Transverse colon (tissue), 4 donors: ENCODE measurements around the gene NFIA. TPM values are rescaled to one million over a fixed set of nuclear protein-coding genes. Genes with fewer than 3 reads are reported as not detected.

Experiments used
- DNase-seq: peaks from one replicate; pipeline ENCODE4 v3.0.0-alpha.2; 2019
- H3K27ac ChIP-seq, 4 donors: fragments of 200-600 bp; sonication (generic); 2 replicates each; pipeline ENCODE4 v1.5.1; 2016 to 2018; ENCODE audit warnings: inconsistent platforms in 4 of 4
- H3K27me3 ChIP-seq: fragments of 200-600 bp; sonication (generic); 2 replicates; pipeline ENCODE4 v1.5.1; 2017; ENCODE audit warnings: inconsistent platforms
- H3K36me3 ChIP-seq, 4 donors: fragments of 200-600 bp; sonication (generic); 2 replicates each; pipeline ENCODE4 v1.5.1; 2017 to 2019; ENCODE audit warnings: inconsistent platforms in 4 of 4
- H3K4me1 ChIP-seq, 4 donors: fragments of 200-600 bp; sonication (generic); 2 replicates each; pipeline ENCODE4 v1.5.1; 2017 to 2020; ENCODE audit warnings: inconsistent platforms in 4 of 4
- H3K4me3 ChIP-seq, 4 donors: fragments of 200-600 bp; sonication (generic); 1 replicate in 1 of 4; 2 replicates in 3 of 4; pipeline versions ENCODE4 v1.5.1 to v1.6.1; 2017 to 2019; ENCODE audit warnings: inconsistent platforms in 4 of 4
- H3K9me3 ChIP-seq, 2 donors: fragments of 200-600 bp; sonication (generic); 2 replicates each; pipeline ENCODE4 v1.5.1; 2017 to 2019; ENCODE audit warnings: inconsistent platforms in 2 of 2
- CTCF ChIP-seq, 5 experiments: fragments of 200-600 bp in 3 of 5; fragments of 450-650 bp in 2 of 5; sonication (generic) in 3 of 5; IDR thresholded peaks; 1 replicate in 2 of 5; 2 replicates in 3 of 5; pipeline ENCODE4 v1.5.1; 2016 to 2017; ENCODE audit warnings: antibody characterized with exemption in 5 of 5, inconsistent platforms in 3 of 5, mild to moderate bottlenecking in 2 of 5, moderate library complexity in 1 of 5
- EP300 ChIP-seq: sonication (generic); formaldehyde crosslinking; IDR thresholded peaks from one replicate; pipeline ENCODE4 v1.6.1; 2017; ENCODE audit warnings: antibody characterized with exemption, low read depth
- POLR2A ChIP-seq: fragments of 450-650 bp; IDR thresholded peaks from one replicate; pipeline ENCODE4 v1.6.1; 2016; ENCODE audit warnings: antibody characterized with exemption, mild to moderate bottlenecking, moderate library complexity
- POLR2AphosphoS5 ChIP-seq, 3 donors: sonication (generic); formaldehyde crosslinking; IDR thresholded peaks; one replicate each; pipeline ENCODE4 v1.6.1; 2016; ENCODE audit warnings: antibody characterized with exemption in 3 of 3
- WGBS, 2 donors: methylation state at CpG; one replicate each; pipeline ENCODE4 v1.1.5; 2018; ENCODE audit warnings: low coverage in 1 of 2; 5-methylcytosine and 5-hydroxymethylcytosine counted together
- in situ Hi-C, 4 donors: fragments of 200-750 bp; cut with MboI; loops; one replicate each; pipeline versions ENCODE4 v1.15.0 to v1.15.1; 2017; ENCODE audit warnings: low sequenced_read_pairs in 3 of 4, low pct_ligation_motif_present in 1 of 4, low pct_unique_long_range_greater_than_20kb in 1 of 4
- intact Hi-C: fragments of 100-400 bp; cut with DNase I; formaldehyde crosslinking; loops from one replicate; pipeline ENCODE4 v1.15.1; 2023; ENCODE audit warnings: low total_unique reads
- total RNA-seq, 4 donors: library from RNA; depleted of rRNA; stranded (reverse); fragments of >200 nt; gene quantifications; one replicate each; pipeline ENCODE4 v1.1.0, GENCODE V29; 2016

Gene NFIA
- total RNA-seq, 4 donors from 2014 or later, result 17.3 to 37.2 (median 29.8) TPM

- in situ Hi-C loops, result no loop called here
- H3K4me1 ChIP-seq, result peaks cover 0 to 19% (median 3%) of the 10 kb centered on the region in 4 donors
- H3K4me3 ChIP-seq, result no peak overlapping the region
- peak overlapping the region in 2 of 4 donors; percentile 4 to 35 for H3K27ac ChIP-seq
- DNase-seq, result no peak
- no peaks in the 10 kb centered on the region for H3K27me3 ChIP-seq
- no peaks in the 10 kb centered on the region for H3K9me3 ChIP-seq
- WGBS, 2 donors, result 93 to 97% methylated on average over 7 of the region's 7 CpGs
- no peaks in the 10 kb centered on the region for H3K36me3 ChIP-seq
- intact Hi-C loops, result no loop called here
- no peak for TF ChIP-seq EP300
- TF ChIP-seq POLR2AphosphoS5 (IDR thresholded peaks at IDR 0.05), result no peak
- TF ChIP-seq POLR2A, result no peak
- no peak for TF ChIP-seq CTCF (IDR thresholded peaks at IDR 0.05)
Measured at GRCh38 chr1:61260171-61260570, 177.8 kb downstream of the NFIA start.

GRCh38 chr1:61261595-61261994 lies 179.2 kb downstream of the NFIA start:
- 79 to 82% methylated on average over 3 of the region's 3 CpGs for WGBS, 2 donors
- in situ Hi-C loops, result no loop called here
- TF ChIP-seq CTCF (IDR thresholded peaks at IDR 0.05) (no peak), POLR2A (no peak), POLR2AphosphoS5 (IDR thresholded peaks at IDR 0.05) (no peak), EP300 (no peak)
- intact Hi-C loops, result no loop called here
- Histone ChIP-seq H3K4me1 (peaks cover 0 to 14% (median 0%) of the 10 kb centered on the region in 4 donors), H3K27me3 (no peaks in the 10 kb centered on the region), H3K27ac (no peak overlapping the region), H3K4me3 (no peak overlapping the region), H3K36me3 (no peaks in the 10 kb centered on the region), H3K9me3 (no peaks in the 10 kb centered on the region)
- DNase-seq, result no peak

- H3K9me3 ChIP-seq, result no peaks in the 10 kb centered on the region
- TF ChIP-seq CTCF (IDR thresholded peaks at IDR 0.05), result no peak
- no peak for TF ChIP-seq POLR2AphosphoS5 (IDR thresholded peaks at IDR 0.05)
- no peak for TF ChIP-seq POLR2A
- no peak for TF ChIP-seq EP300
- no peaks in the 10 kb centered on the region for H3K36me3 ChIP-seq
- in situ Hi-C loops (no loop called here), intact Hi-C loops (no loop called here)
- DNase-seq, result no peak
- WGBS, 2 donors, result 92 to 93% methylated on average over 8 to 16 of the region's 16 CpGs
- H3K4me1 ChIP-seq, result peaks cover 0 to 24% (median under 1%) of the 10 kb centered on the region in 4 donors
- H3K4me3 ChIP-seq, result no peak overlapping the region
- no peaks in the 10 kb centered on the region for H3K27me3 ChIP-seq
- no peak overlapping the region for H3K27ac ChIP-seq
Measured at GRCh38 chr1:61263905-61264824, 181.8 kb downstream of the NFIA start.

- Histone ChIP-seq H3K4me3 (no peak overlapping the region), H3K27me3 (no peaks in the 10 kb centered on the region), H3K4me1 (peaks cover 0 to 30% (median 3%) of the 10 kb centered on the region in 4 donors), H3K27ac (no peak overlapping the region), H3K36me3 (no peaks in the 10 kb centered on the region), H3K9me3 (no peaks in the 10 kb centered on the region)
- DNase-seq, result no peak
- in situ Hi-C loops, result no loop called here
- TF ChIP-seq CTCF (IDR thresholded peaks at IDR 0.05) (no peak), EP300 (no peak), POLR2A (no peak), POLR2AphosphoS5 (IDR thresholded peaks at IDR 0.05) (no peak)
- intact Hi-C loops, result no loop called here
- WGBS, 2 donors, result 86 to 92% methylated on average over 4 of the region's 4 CpGs
Measured at GRCh38 chr1:61264825-61265242, 182.5 kb downstream of the NFIA start.
